ENCODE data around the gene RAPGEF4. TPM values are rescaled to one million over a fixed set of nuclear protein-coding genes. Genes with fewer than 3 reads are reported as not detected.

Gene RAPGEF4
- total and polyA plus RNA-seq, 11 donors = 1.3 to 21.2 (median 10.5) TPM

DNA sequence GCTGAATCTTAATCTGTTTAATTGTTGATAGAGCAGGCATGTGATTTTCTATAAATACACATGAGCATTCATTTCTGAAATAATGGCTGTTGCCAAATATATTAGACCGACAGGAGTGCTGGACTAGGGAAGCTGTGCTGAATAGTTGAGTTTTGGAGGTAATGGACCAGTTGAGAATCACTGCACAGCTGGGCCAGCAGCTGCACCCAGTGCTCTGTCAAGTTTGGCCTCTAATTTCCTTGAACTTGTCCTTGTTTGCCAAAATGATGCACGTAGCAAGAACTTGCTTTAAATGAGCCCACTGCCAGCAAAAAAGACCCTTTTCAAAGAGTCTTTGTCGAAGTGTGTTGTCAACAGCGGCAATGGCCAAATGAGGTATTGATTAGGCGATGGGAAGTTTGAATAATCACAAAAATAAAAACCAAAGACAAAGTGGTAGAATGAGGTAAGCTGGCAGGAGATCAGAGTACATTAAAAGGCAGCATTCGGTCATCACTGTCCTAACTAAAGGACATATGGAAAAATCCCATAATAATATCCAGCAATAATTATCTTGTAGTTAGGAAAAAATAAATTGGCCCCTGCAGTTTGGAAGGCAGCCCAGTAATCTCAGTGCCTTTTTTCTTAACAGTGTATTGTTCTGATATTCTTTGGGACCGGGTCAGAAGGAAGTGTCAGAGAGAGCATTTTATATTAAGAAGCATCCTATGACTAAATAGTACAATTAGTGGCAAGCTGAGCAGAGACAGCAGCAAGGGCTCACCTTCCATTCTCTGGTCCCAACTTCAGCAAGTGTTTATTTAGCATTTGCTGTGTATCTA lies 126.2 kb downstream of the RAPGEF4 start:
- H3K36me3 ChIP-seq = no peaks in the 10 kb centered on the region
- ATAC-seq (peak in 2 of 4 donors; percentile 49 to 79), DNase-seq (peak in 1 of 5 donors; percentile 20)
- TF ChIP-seq POLR2A (IDR thresholded peaks at IDR 0.05) = no peak
- TF ChIP-seq, protein P1, sequence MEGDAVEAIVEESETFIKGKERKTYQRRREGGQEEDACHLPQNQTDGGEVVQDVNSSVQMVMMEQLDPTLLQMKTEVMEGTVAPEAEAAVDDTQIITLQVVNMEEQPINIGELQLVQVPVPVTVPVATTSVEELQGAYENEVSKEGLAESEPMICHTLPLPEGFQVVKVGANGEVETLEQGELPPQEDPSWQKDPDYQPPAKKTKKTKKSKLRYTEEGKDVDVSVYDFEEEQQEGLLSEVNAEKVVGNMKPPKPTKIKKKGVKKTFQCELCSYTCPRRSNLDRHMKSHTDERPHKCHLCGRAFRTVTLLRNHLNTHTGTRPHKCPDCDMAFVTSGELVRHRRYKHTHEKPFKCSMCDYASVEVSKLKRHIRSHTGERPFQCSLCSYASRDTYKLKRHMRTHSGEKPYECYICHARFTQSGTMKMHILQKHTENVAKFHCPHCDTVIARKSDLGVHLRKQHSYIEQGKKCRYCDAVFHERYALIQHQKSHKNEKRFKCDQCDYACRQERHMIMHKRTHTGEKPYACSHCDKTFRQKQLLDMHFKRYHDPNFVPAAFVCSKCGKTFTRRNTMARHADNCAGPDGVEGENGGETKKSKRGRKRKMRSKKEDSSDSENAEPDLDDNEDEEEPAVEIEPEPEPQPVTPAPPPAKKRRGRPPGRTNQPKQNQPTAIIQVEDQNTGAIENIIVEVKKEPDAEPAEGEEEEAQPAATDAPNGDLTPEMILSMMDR (IDR thresholded peaks at IDR 0.05) = no peak
- 41 to 55% (median 44%) methylated on average over 7 of the region's 7 CpGs for WGBS, 4 donors
- H3K4me1 ChIP-seq = peaks cover 3 to 53% (median 34%) of the 10 kb centered on the region in 12 donors
- intact Hi-C loops (cut with DNase I) = loop anchor here in 4 of 10 donors (2.0 to 5.0 kb wide), 5 partner anchors 35 to 165 kb away; no protein-coding TSS in a partner anchor
- no peak overlapping the region for H3K4me3 ChIP-seq
- peak overlapping the region in 7 of 12 donors; percentile 3 to 57 (median 51) for H3K27ac ChIP-seq
- no peaks in the 10 kb centered on the region for H3K9me3 ChIP-seq
- H3K27me3 ChIP-seq = no peaks in the 10 kb centered on the region

DNA sequence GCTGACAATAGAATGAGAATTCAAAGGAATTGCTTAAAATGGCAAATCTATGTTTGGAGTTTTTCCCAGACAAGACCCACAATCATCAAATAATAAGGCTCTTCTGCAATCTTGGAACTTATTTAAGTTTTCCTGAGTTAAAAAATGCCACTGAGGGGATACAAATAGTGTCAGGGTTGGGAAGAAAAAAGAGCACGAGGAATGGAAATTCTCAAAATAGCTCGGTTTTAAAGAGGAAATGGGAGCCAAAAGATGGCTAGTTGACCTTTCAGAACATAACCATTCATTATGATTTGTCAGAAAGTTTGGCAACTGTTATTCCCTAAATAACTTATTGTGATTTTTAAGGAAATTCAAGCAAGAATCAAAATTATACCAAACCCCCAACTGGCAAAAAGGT lies 127.7 kb downstream of the RAPGEF4 start:
- H3K27me3 ChIP-seq = no peaks in the 10 kb centered on the region
- WGBS, 4 donors = 25 to 53% (median 39%) methylated on average over 2 of the region's 2 CpGs
- no peaks in the 10 kb centered on the region for H3K36me3 ChIP-seq

DNA sequence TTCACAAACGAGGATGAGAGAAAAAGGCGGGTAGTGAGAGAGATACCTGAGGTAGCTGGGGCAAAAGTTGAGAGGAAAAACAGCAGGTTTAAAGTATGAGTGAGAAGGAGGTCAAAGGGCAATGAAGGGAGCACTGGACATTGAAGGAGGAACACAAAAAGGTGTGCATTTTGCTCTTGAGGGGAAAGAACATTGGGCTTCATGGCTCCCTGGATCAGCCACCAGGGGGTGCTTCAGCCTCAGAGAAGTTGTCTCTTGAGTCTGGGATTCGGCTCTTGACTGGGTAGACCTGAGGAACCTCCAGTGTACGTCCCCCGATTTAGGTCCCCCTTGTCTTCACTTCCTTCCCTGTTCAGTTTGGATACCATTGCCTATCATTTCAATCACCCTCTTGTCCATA lies 128.5 kb downstream of the RAPGEF4 start:
- Histone ChIP-seq H3K4me1 (peaks cover 3 to 49% (median 34%) of the 10 kb centered on the region in 12 donors), H3K4me3 (no peak overlapping the region), H3K27ac (no peak overlapping the region), H3K36me3 (no peaks in the 10 kb centered on the region), H3K27me3 (no peaks in the 10 kb centered on the region), H3K9me3 (no peaks in the 10 kb centered on the region)
- ATAC-seq (peak; percentile 40 to 75 (median 63)), DNase-seq (peak in 4 of 5 donors; percentile 35 to 60 (median 51))
- 65 to 76% (median 74%) methylated on average over 5 of the region's 5 CpGs for WGBS, 4 donors
- TF ChIP-seq, protein P1 (IDR thresholded peaks at IDR 0.05) = peak; percentile 39 to 78 (median 64)
- TF ChIP-seq POLR2A (IDR thresholded peaks at IDR 0.05) = no peak
- intact Hi-C loops (cut with DNase I) = loop anchor here in 9 of 10 donors (1.0 to 5.0 kb wide), 9 partner anchors 37 to 163 kb away; no protein-coding TSS in a partner anchor

More for the DNA sequence above, 127.7 kb downstream of the RAPGEF4 start:
- ATAC-seq (no peak), DNase-seq (no peak)
- peak overlapping the region in 2 of 12 donors; percentile 1 to 28 for H3K27ac ChIP-seq
- H3K4me1 ChIP-seq = peaks cover 3 to 51% (median 34%) of the 10 kb centered on the region in 12 donors
- no peaks in the 10 kb centered on the region for H3K9me3 ChIP-seq
- H3K4me3 ChIP-seq = no peak overlapping the region
- intact Hi-C loops (cut with DNase I) = loop anchor here in 3 of 10 donors (5.0 kb wide), 4 partner anchors 36 to 164 kb away; no protein-coding TSS in a partner anchor
- TF ChIP-seq, protein P1 (IDR thresholded peaks at IDR 0.05) = no peak
- TF ChIP-seq POLR2A (IDR thresholded peaks at IDR 0.05) = no peak

DNA sequence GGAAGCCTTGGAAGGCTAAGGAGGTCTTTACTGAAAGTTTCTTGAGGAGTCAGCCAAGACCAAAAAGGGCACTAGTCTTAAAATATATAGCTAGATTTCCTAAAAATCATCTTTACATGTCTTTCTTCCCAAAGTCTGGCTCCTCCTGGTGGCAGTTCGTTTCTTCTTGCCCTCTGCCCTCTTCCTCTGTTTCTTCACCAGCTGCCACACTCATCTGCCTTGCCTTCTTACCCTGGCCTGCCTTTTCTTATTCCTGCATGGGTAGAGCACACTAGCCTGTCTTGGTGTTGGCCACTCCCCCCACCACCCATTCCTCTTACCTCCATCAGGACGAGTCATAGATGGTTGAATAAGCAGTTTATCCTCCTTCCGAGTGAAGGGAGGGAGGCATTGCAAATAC lies 129.8 kb downstream of the RAPGEF4 start:
- Histone ChIP-seq H3K36me3 (no peaks in the 10 kb centered on the region), H3K4me1 (peaks cover 3 to 36% (median 30%) of the 10 kb centered on the region in 12 donors), H3K9me3 (no peaks in the 10 kb centered on the region), H3K27ac (no peak overlapping the region), H3K27me3 (no peaks in the 10 kb centered on the region), H3K4me3 (no peak overlapping the region)
- no peak for ATAC-seq
- intact Hi-C loops (cut with DNase I) = loop anchor here in 7 of 10 donors (1.0 to 5.0 kb wide), 6 partner anchors 51 to 67 kb away; no protein-coding TSS in a partner anchor
- WGBS, 4 donors = 83 to 90% (median 88%) methylated on average over 3 of the region's 3 CpGs
- no peak for DNase-seq
- TF ChIP-seq, protein P1 (IDR thresholded peaks at IDR 0.05) = no peak
- no peak for TF ChIP-seq POLR2A (IDR thresholded peaks at IDR 0.05)
